GM12878 (cell line): ENCODE data around the gene CNTRL. TPM values are rescaled to one million over a fixed set of nuclear protein-coding genes. Genes with fewer than 3 reads are reported as not detected.

Experiments used
- ATAC-seq: fragments of 200-7000 bp; cut with Tn5 transposase; 3 replicates; pipeline ENCODE4 v1.9.1; 2020; ENCODE audit warnings: mild to moderate bottlenecking, moderate library complexity
- BruUV-seq: library from RNA; stranded (reverse); fragments of 400-500 nt; replicated peaks from 2 replicates; lab custom pipeline; 2021; lab: Mats Ljungman, UMichigan
- CTCF ChIA-PET: fragments of 300-600 bp; sonication (Branson Sonifier 250); formaldehyde crosslinking; extraction: SDS; loops from one replicate; lab custom pipeline; 2021; ENCODE audit warnings: inconsistent platforms; lab: Yijun Ruan, JAX
- POLR2A ChIA-PET: fragments of 350-600 bp; formaldehyde crosslinking; extraction: SDS; loops from one replicate; lab custom pipeline; 2021; ENCODE audit warnings: inconsistent platforms; lab: Charles Lee
- RAD21 ChIA-PET: fragments of 300-600 bp; sonication (Branson Sonifier 250); formaldehyde crosslinking; loops from one replicate; lab custom pipeline; 2023; ENCODE audit warnings: antibody characterized with exemption; ENCODE audit not compliant: unreplicated experiment; lab: Charles Lee
- SMC1A ChIA-PET: fragments of 300-600 bp; sonication (Branson Sonifier 250); formaldehyde crosslinking; loops from one replicate; lab custom pipeline; 2023; ENCODE audit not compliant: unreplicated experiment, uncharacterized antibody; lab: Charles Lee
- DNase-seq: peaks from one replicate; pipeline ENCODE4 v3.0.0-alpha.2; 2011; ENCODE audit warnings: low read depth, low spot score
- FAIRE-seq: peaks from 3 replicates; lab custom pipeline; 2011; peaks lifted over from hg19 to GRCh38; lab: Jason Lieb, UNC
- H2AFZ ChIP-seq: 2 replicates; pipeline ENCODE4 v1.6.0; 2011; ENCODE audit warnings: low read depth, low read length, control low read depth; ENCODE audit not compliant: control insufficient read depth
- H3K27ac ChIP-seq: 2 replicates; pipeline ENCODE4 v1.5.1; 2011; ENCODE audit warnings: control low read depth; ENCODE audit not compliant: control insufficient read depth, insufficient read depth
- H3K27me3 ChIP-seq, 2 experiments: replicated peaks in 1 of 2; 2 replicates each; pipeline versions ENCODE4 v1.6.0 to v1.6.1; 2011; ENCODE audit warnings: low read length in 1 of 2; ENCODE audit not compliant: control insufficient read depth in 2 of 2, insufficient read depth in 2 of 2
- H3K36me3 ChIP-seq, 2 experiments: 2 replicates each; pipeline ENCODE4 v1.5.1; 2011; ENCODE audit warnings: low read length in 1 of 2; ENCODE audit not compliant: control insufficient read depth in 2 of 2, insufficient read depth in 2 of 2
- H3K4me1 ChIP-seq: 2 replicates; pipeline ENCODE4 v1.6.1; 2011; ENCODE audit warnings: mild to moderate bottlenecking, low read length, moderate library complexity, mixed read lengths; ENCODE audit not compliant: control insufficient read depth, insufficient read depth
- H3K4me2 ChIP-seq: 2 replicates; pipeline ENCODE4 v1.6.0; 2011; ENCODE audit warnings: control low read depth; ENCODE audit not compliant: control insufficient read depth, insufficient read depth
- H3K4me3 ChIP-seq: fragments of 200-600 bp; sonication (generic); 2 replicates; pipeline ENCODE4 v1.5.1; 2016
- H3K79me2 ChIP-seq: 2 replicates; pipeline ENCODE4 v1.6.0; 2011; ENCODE audit warnings: low read length; ENCODE audit not compliant: control insufficient read depth, insufficient read depth
- H3K9ac ChIP-seq: 2 replicates; pipeline ENCODE4 v1.8.0; 2011; ENCODE audit warnings: low read length, control low read depth, mixed read lengths; ENCODE audit not compliant: control insufficient read depth, insufficient read depth
- H3K9me3 ChIP-seq: replicated peaks from 3 replicates; pipeline ENCODE4 v1.5.1; 2011; ENCODE audit warnings: mild to moderate bottlenecking, low read length; ENCODE audit not compliant: control insufficient read depth, insufficient read depth
- H4K20me1 ChIP-seq: 2 replicates; pipeline ENCODE4 v1.6.0; 2011; ENCODE audit not compliant: control insufficient read depth, insufficient read depth
- CBX3 ChIP-seq: fragments of 200-600 bp; sonication (generic); IDR thresholded peaks from 2 replicates; pipeline ENCODE4 v1.6.1; 2016; ENCODE audit warnings: low read depth, borderline replicate concordance
- CBX5 ChIP-seq: sonication (generic); IDR thresholded peaks from 2 replicates; pipeline ENCODE4 v1.6.1; 2016; ENCODE audit warnings: low read depth, moderate library complexity, mild to moderate bottlenecking, inconsistent platforms
- CREM ChIP-seq: IDR thresholded peaks from 2 replicates; pipeline ENCODE4 v1.6.1; 2014; ENCODE audit warnings: antibody characterized with exemption, low read depth
- EED ChIP-seq: sonication (generic); IDR thresholded peaks from 2 replicates; pipeline ENCODE4 v1.6.1; 2016; ENCODE audit warnings: antibody characterized with exemption, low read depth
- EGR1 ChIP-seq, 2 experiments: IDR thresholded peaks; 1 replicate in 1 of 2; 2 replicates in 1 of 2; pipeline ENCODE4 v1.6.1; 2011 to 2012; ENCODE audit warnings: low read depth in 2 of 2, low read length in 2 of 2, borderline replicate concordance in 1 of 2, mild to moderate bottlenecking in 1 of 2, moderate library complexity in 1 of 2
- FOXM1 ChIP-seq: IDR thresholded peaks from 2 replicates; pipeline ENCODE4 v1.6.1; 2012; ENCODE audit warnings: low read depth, mild to moderate bottlenecking, inconsistent platforms, low read length, moderate library complexity
- MTA3 ChIP-seq: IDR thresholded peaks from 2 replicates; pipeline ENCODE4 v1.6.1; 2012; ENCODE audit warnings: low read length, inconsistent platforms, borderline replicate concordance
- NR2C2 ChIP-seq: IDR thresholded peaks from 2 replicates; pipeline ENCODE4 v1.6.1; 2011; ENCODE audit warnings: borderline replicate concordance, low read depth; ENCODE audit not compliant: control insufficient read depth, insufficient read length
- RCOR1 ChIP-seq: conservative IDR thresholded peaks from 2 replicates; pipeline ENCODE4 v1.6.1; 2012; ENCODE audit warnings: low read depth, low read length, improper control_type of control experiment
- RUNX3 ChIP-seq: IDR thresholded peaks from 2 replicates; pipeline ENCODE4 v1.6.1; 2012; ENCODE audit warnings: low read length, inconsistent platforms
- TAF1 ChIP-seq: IDR thresholded peaks from 2 replicates; pipeline ENCODE4 v1.6.1; 2011; ENCODE audit warnings: mild to moderate bottlenecking, low read depth, low read length, borderline replicate concordance
- TCF12 ChIP-seq: IDR thresholded peaks from 2 replicates; pipeline ENCODE4 v1.6.1; 2011; ENCODE audit warnings: low read depth, mild to moderate bottlenecking, low read length
- WGBS: methylation state at CpG from one replicate; pipeline ENCODE4 v1.1.6; 2016; ENCODE audit warnings: low lambda C conversion rate; ENCODE audit not compliant: insufficient replicate concordance, insufficient coverage; ENCODE audit errors: missing lambda C conversion rate; 5-methylcytosine and 5-hydroxymethylcytosine counted together
- in situ Hi-C: fragments of 300-500 bp; cut with MboI; formaldehyde crosslinking; loops from 9 replicates; pipeline ENCODE4 v1.14.3; 2018; ENCODE audit warnings: mixed read lengths
- intact Hi-C: fragments of 100-400 bp; cut with micrococcal nuclease; formaldehyde crosslinking; loops from one replicate; pipeline ENCODE4 v1.14.2; 2022; ENCODE audit not compliant: unreplicated experiment
- polyA plus RNA-seq, 11 experiments: library from polyadenylated mRNA; depleted of rRNA in 4 of 11; unstranded in 6 of 11; stranded (reverse) in 5 of 11; fragments of >200 nt; fragmentation: Nextera tagmentation in 4 of 11; fragmentation: Illumina TruSeq in 1 of 11; extraction: Ambion mirVana in 4 of 11; extraction: Trizol in 1 of 11; gene quantifications; 1 replicate in 1 of 11; 2 replicates in 10 of 11; pipeline versions ENCODE4 v1.2.1 to v1.2.3, GENCODE V29; 2011 to 2016; ENCODE audit warnings: inconsistent platforms in 2 of 11, missing spikeins in 2 of 11, low read depth in 1 of 11
- total RNA-seq, 4 experiments: library from RNA; depleted of rRNA in 3 of 4; stranded (reverse); fragments of >200 nt in 3 of 4; fragmentation: Illumina TruSeq in 1 of 4; extraction: Trizol in 1 of 4; gene quantifications; 2 replicates each; pipeline versions ENCODE4 v1.2.1 to v1.2.3, GENCODE V29; 2013 to 2021
- TF ChIP-seq, protein P1 (sequence below): fragments of 450-650 bp; IDR thresholded peaks from 2 replicates; pipeline ENCODE4 v1.6.1; 2017; ENCODE audit warnings: mild to moderate bottlenecking
- TF ChIP-seq, protein P2 (sequence below): fragments of 150-350 bp; IDR thresholded peaks from 2 replicates; pipeline ENCODE4 v1.6.1; 2014; ENCODE audit warnings: mild to moderate bottlenecking, low read depth, low read length
- TF ChIP-seq, protein P3 (sequence below): IDR thresholded peaks from 2 replicates; pipeline ENCODE4 v1.6.1; 2012; ENCODE audit warnings: improper control_type of control experiment, low read depth, low read length; ENCODE audit not compliant: insufficient replicate concordance

The CNTRL gene
- total and polyA plus RNA-seq, 10 of the 15 experiments (the other 5 are each of a cell fraction or from before 2014, with no cell fraction given) = 20.0 to 65.4 (median 38.8) TPM

DNA sequence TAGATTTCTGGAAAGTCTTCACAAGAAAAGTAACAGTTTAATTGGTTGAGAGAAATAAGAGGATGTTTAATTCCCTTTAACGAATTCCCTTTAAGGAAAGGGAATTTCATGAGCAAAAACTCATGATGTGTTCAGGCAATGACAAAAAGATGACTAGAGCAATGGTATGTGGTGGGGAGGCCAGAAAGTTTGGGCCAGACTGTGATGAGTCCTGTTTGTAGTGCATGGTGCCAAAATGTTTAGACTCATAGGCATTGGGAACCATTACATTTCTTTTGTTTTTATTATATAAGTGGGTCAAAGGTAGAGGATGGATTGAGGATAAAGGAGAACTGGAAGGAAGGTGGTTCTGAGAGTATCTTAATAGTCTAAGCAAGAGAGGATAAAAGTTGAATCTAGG lies 10.9 kb downstream of the CNTRL start:
- BruUV-seq = no TSS peak
- CTCF ChIA-PET = no interaction called here
- H3K79me2 ChIP-seq = peaks cover 1% of the 10 kb centered on the region

More for the DNA sequence above, 10.9 kb downstream of the CNTRL start:
- TF ChIP-seq RUNX3 (no peak), EED (no peak), CBX3 (no peak), TCF12 (no peak), CREM (no peak), RCOR1 (no peak), EGR1 (IDR thresholded peaks at IDR 0.05; ENCODE audit: borderline replicate concordance in 1 of 2, low read depth in 2 of 2, low read length in 2 of 2) (no peak), MTA3 (no peak), TAF1 (no peak), NR2C2 (no peak), FOXM1 (no peak), CBX5 (no peak)
- TF ChIP-seq, protein P1, sequence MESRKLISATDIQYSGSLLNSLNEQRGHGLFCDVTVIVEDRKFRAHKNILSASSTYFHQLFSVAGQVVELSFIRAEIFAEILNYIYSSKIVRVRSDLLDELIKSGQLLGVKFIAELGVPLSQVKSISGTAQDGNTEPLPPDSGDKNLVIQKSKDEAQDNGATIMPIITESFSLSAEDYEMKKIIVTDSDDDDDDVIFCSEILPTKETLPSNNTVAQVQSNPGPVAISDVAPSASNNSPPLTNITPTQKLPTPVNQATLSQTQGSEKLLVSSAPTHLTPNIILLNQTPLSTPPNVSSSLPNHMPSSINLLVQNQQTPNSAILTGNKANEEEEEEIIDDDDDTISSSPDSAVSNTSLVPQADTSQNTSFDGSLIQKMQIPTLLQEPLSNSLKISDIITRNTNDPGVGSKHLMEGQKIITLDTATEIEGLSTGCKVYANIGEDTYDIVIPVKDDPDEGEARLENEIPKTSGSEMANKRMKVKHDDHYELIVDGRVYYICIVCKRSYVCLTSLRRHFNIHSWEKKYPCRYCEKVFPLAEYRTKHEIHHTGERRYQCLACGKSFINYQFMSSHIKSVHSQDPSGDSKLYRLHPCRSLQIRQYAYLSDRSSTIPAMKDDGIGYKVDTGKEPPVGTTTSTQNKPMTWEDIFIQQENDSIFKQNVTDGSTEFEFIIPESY = no peak
- TF ChIP-seq, protein P2, sequence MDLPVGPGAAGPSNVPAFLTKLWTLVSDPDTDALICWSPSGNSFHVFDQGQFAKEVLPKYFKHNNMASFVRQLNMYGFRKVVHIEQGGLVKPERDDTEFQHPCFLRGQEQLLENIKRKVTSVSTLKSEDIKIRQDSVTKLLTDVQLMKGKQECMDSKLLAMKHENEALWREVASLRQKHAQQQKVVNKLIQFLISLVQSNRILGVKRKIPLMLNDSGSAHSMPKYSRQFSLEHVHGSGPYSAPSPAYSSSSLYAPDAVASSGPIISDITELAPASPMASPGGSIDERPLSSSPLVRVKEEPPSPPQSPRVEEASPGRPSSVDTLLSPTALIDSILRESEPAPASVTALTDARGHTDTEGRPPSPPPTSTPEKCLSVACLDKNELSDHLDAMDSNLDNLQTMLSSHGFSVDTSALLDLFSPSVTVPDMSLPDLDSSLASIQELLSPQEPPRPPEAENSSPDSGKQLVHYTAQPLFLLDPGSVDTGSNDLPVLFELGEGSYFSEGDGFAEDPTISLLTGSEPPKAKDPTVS = no peak
- TF ChIP-seq, protein P3, sequence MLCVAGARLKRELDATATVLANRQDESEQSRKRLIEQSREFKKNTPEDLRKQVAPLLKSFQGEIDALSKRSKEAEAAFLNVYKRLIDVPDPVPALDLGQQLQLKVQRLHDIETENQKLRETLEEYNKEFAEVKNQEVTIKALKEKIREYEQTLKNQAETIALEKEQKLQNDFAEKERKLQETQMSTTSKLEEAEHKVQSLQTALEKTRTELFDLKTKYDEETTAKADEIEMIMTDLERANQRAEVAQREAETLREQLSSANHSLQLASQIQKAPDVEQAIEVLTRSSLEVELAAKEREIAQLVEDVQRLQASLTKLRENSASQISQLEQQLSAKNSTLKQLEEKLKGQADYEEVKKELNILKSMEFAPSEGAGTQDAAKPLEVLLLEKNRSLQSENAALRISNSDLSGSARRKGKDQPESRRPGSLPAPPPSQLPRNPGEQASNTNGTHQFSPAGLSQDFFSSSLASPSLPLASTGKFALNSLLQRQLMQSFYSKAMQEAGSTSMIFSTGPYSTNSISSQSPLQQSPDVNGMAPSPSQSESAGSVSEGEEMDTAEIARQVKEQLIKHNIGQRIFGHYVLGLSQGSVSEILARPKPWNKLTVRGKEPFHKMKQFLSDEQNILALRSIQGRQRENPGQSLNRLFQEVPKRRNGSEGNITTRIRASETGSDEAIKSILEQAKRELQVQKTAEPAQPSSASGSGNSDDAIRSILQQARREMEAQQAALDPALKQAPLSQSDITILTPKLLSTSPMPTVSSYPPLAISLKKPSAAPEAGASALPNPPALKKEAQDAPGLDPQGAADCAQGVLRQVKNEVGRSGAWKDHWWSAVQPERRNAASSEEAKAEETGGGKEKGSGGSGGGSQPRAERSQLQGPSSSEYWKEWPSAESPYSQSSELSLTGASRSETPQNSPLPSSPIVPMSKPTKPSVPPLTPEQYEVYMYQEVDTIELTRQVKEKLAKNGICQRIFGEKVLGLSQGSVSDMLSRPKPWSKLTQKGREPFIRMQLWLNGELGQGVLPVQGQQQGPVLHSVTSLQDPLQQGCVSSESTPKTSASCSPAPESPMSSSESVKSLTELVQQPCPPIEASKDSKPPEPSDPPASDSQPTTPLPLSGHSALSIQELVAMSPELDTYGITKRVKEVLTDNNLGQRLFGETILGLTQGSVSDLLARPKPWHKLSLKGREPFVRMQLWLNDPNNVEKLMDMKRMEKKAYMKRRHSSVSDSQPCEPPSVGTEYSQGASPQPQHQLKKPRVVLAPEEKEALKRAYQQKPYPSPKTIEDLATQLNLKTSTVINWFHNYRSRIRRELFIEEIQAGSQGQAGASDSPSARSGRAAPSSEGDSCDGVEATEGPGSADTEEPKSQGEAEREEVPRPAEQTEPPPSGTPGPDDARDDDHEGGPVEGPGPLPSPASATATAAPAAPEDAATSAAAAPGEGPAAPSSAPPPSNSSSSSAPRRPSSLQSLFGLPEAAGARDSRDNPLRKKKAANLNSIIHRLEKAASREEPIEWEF = no peak
- ChIA-PET SMC1A (no interaction called here), RAD21 (no interaction called here), POLR2A (no interaction called here)
- Histone ChIP-seq H3K9ac (no peak overlapping the region), H3K9me3 (no peaks in the 10 kb centered on the region), H3K4me2 (no peak overlapping the region), H2AFZ (no peak overlapping the region), H4K20me1 (no peaks in the 10 kb centered on the region), H3K36me3 (peaks cover 5 to 10% of the 10 kb centered on the region in 2 experiments), H3K4me1 (no peaks in the 10 kb centered on the region), H3K27ac (no peak overlapping the region), H3K27me3 (no peaks in the 10 kb centered on the region), H3K4me3 (no peak overlapping the region)
- FAIRE-seq = no peak
- intact Hi-C loops (no loop called here), in situ Hi-C loops (no loop called here)
- ATAC-seq = no peak
- 90% methylated on average over 1 of the region's 1 CpG for WGBS
- DNase-seq = no peak
